Fibroblast of skin of right biceps (primary cell): ENCODE data around the gene MEFV.

Experiments used
- DNase-seq: peaks from one replicate; pipeline ENCODE4 v3.0.0-alpha.2; 2013

Gene MEFV

GRCh38 chr16:3266873-3267537 is 10.6 kb upstream of the MEFV start:
- peak; percentile 36 for DNase-seq

DNA sequence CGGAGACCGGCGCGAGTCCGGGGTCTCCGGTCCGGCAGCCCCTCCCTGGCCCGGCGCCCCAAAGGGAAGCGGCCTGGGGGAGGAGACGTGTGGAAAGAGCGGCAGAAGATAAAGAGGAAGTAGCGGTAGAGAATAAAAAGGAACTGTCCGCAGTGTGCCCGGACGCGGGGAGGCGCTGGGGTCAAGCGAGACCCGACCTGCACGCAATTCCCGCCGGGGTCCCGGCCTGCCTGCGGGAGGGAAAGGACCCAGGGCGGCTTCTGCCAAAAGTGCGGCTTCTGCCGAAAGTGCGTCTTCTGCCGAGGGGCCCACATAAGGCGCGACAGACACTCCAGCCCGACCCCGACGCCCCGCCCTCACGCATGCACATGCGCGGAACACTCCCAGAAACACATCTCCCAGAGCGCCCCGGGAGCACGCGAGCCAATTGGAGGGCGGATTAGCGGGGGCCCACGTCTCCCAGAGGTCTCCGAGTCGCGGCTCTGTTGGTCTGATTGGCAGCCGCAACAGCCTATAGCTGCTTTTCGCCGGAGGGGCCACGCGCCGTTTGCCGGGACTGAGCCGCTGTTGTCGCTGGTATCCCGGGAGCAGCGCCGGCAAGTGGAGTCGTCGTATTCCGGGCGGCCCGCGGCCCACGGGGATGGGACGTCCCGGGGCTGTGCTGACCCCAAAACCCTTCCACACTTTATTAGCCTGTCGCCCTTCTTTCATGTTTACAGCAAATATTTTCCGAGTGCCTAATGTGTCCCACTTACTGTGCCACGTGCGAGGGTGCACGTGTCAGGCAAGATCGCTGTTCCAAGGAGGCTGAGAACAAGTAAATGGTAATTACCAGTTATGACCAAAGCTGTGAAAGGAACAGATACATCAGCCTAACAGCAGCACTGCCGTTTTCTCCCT is 8.0 kb upstream of the MEFV start:
- peak; percentile 99 for DNase-seq

GRCh38 chr16:3262517-3262916 is 6.1 kb upstream of the MEFV start:
- no peak for DNase-seq

GRCh38 chr16:3259836-3260235 is 3.4 kb upstream of the MEFV start:
- DNase-seq, result no peak

DNA sequence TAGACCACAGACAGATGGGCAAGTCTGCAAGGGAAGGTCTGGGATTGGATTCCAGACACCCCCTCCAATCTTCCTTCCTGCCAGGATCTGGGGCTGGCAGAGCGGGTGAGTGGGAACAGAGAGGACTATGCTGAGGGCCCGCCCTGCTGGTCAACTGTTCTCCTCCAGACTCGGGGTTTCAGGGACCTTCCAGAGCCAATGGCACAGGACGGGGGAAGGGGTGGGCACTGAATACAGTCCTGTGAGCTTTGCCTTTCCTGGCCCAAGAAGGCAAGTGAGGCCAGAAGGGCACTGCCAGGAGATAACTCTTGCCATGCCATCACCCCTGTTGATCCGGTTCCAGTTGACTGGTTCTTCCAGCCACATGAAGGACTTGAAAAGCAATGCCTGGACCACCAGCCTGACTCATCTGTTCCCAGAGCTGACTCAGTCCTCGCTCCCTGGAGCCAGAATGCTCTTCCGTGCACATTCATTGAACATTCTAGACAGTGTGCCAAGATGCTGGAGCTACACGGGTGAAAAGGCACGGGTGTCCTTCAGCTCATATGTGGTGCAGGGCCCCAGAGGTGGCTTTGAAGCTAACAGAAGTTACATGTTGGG is 533 bp upstream of the MEFV start:
- DNase-seq, result peak; percentile 28

DNA sequence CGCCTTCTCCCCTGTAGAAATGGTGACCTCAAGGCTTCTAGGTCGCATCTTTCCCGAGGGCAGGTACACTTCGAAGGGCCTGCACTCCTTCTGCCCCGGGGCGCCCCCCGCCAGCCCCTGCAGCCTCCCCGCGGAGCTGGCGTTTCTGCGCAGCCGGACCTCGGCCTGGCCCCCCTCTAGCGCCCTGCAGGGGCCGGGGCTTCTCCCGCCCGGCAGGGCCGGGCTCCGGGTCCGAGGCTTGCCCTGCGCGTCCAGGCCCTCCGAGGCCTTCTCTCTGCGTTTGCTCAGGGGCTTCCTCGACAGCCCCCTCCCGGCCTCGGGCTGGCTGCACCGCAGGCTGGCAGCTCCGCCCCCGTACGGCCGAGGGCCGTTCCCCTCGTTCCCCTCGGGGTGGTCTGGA is 2.1 kb downstream of the MEFV start:
- DNase-seq, result no peak

DNA sequence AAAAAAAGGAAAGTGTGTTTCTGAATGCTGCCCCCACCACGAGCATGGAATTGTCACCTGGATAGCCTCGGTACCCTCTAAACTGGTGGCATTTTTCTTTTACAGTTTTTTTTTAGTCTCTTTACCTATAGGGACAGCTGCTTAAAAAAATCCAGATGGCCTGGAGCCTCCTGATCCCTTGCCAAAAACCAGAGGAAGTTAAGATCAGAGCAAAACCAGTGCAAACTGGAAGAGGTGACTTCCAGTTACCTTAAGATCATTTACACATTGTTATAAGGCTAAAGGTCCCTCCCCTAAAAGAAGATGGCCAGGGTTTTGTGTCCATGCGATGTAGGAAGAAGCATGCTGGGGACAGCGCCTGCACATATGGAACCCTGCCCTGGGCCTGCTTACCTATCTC is 3.5 kb downstream of the MEFV start:
- DNase-seq, result no peak

- DNase-seq, result no peak
Measured at GRCh38 chr16:3249451-3249850, 7.0 kb downstream of the MEFV start.

- DNase-seq, result no peak
Measured at GRCh38 chr16:3249020-3249419, 7.4 kb downstream of the MEFV start.

DNA sequence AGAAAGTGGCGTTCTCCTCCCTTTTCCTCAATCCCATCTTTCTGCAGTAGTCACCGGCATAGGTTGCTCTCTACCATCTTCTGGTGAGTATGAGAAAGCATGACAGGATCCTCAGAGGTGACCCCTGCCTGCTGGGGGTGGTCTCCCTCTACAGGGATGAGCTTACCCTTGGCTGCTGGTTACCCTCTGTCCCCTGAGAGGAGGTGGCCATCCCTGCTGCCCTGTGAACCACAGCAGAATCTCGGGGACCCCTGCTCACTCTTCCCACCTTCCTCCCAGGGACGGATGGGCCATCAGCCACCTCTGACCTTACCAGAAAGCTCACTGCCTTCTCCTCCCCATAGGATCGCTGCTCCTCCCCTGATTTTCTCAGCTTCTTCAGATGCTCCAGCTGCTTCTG is 7.8 kb downstream of the MEFV start:
- no peak for DNase-seq

- DNase-seq, result no peak
Measured at GRCh38 chr16:3246876-3247275, 9.6 kb downstream of the MEFV start.

DNA sequence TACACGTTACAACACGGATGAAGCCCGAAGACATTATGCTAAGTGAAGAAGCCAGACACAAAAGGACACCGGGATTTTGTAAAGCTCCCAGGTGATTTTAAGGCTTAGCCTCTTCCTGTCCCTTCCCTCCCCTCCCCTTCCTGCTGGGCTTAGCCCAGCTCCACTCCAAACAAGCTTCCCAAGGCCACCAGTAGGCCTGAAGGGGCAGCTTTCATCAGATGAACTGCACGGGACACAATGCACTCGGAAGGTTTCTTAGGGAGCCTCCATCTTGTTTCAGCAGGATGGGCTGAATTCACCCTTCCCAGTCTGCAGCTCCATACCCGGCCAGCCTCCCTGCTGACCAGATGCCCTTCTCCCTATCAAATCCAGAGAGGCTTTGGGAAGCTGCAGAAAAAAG is 10.4 kb downstream of the MEFV start:
- no peak for DNase-seq

DNA sequence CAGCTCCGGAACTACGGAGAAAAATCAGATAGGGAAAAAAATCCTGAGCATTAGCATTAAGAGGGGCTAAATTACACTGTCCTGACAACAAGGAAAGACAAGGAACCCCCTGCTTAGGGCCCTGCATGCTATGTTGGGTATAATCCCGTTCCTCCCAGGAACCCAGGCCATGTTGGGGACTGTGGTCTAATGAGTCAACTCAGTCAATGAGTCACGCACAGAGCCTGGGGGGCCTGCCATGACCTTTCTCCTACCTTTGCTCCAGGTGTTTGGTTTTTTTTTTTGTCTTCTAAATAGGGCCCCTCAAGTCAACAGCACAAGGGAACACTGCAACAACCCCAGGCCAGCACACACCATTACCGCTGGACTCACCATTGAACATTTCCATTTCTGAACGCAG is 12.6 kb downstream of the MEFV start:
- no peak for DNase-seq

DNA sequence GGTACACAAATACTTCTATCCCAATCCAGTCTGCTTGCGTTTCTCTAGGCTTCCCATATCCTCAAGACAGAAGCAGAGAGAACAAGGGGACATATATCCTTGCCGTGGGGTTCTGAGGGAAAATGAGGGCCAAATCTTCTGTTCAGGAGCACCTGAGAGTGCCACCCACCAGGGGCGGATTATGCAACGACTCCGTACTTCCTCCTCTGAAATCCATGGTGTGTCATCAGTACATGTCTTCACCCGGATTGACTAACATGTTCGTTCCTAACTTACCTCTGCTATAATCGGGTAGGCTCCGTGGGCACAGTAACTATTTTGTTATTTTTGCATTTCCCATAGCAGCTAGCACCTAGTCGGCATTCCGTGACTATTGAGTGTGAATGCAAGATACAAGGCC is 13.7 kb downstream of the MEFV start:
- no peak for DNase-seq

- no peak for DNase-seq
Measured at GRCh38 chr16:3241761-3242160, 14.7 kb downstream of the MEFV start.

- no peak for DNase-seq
Measured at GRCh38 chr16:3235856-3236669, 20.4 kb downstream of the MEFV start.

DNA sequence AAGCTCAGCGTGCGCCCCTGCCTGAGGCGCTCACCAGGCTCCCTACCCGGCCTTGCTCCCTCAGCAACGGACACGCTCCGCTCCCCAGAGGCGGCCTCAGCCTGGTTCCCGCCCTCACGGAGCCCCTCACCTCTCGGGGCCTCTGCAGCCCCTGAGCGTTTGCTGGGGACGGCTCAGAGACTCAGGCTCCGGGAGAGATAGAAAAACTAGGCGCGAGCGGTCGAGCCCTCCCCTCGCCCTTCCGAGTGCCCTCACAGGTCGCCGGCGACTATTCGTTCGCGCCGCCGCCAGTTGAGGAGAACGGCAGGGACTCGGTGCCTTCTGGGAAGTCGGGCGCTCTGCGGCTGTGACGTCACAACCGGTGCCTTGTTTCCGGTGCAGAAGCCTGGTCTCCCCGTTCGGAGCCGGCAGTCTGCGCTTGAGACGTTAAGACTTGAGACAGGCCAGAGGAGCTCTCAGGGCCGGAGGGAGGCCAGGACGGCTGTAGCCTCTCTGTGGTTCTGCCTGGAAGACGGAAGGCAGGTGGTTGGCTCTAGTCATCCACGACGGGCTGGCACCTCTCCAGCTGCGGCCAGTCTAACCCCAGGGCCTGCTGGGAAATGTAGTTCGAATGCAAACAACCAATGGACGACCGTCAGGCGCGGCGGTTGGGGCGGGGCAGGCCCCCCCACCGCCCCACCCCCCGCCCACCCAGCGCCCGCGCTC is 21.4 kb downstream of the MEFV start, which contains the start of gene ZNF200:
Gene ZNF200, minus strand, starts transcription at position 302 of the 705 bp plus-strand sequence. CDS start 1,403 bp downstream, outside the sequence.
- DNase-seq, result peak; percentile 96

DNA sequence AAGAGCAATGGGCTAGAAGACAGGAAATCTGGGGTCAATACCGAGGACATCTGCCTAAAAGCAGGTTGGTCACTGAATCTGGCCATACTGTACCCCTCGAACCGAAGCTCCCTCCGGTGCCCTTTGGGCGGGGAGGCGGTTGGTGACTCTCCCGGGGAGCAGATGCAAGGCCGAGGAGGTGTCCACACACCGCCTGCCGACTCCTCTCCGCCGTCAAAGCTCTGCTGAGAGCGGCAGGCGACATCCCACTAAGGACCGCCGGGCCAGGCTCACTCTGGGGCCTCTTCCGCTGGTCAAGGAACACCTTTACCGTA is 21.9 kb downstream of the MEFV start:
- DNase-seq, result no peak

GRCh38 chr16:3223913-3224515 is 32.4 kb downstream of the MEFV start:
- peak; percentile 10 for DNase-seq

GRCh38 chr16:3220839-3221238 is 35.6 kb downstream of the MEFV start:
- no peak for DNase-seq

- no peak for DNase-seq
Measured at GRCh38 chr16:3216263-3216640, 40.2 kb downstream of the MEFV start.

- no peak for DNase-seq
Measured at GRCh38 chr16:3215601-3216262, 40.7 kb downstream of the MEFV start.
